Femur (tissue), 1 donor: ENCODE data around the gene LCN12.
"Not testable (repeated sequence)": the region's sequence is repeated elsewhere in the genome, so short reads cannot be mapped to it uniquely, and the experiment has no call there.

ENCODE experiments used
- DNase-seq: peaks from one replicate; pipeline ENCODE4 v3.0.0-alpha.2; 2017

LCN12 gene

GRCh38 chr9:136991993-136992818, 40.1 kb downstream of the LCN12 start, which contains the start of gene PAXX:
Gene PAXX (plus strand): TSS chr9:136992422. CDS start chr9:136992444, 22 bp downstream.
- DNase-seq: peak; percentile 93

DNA sequence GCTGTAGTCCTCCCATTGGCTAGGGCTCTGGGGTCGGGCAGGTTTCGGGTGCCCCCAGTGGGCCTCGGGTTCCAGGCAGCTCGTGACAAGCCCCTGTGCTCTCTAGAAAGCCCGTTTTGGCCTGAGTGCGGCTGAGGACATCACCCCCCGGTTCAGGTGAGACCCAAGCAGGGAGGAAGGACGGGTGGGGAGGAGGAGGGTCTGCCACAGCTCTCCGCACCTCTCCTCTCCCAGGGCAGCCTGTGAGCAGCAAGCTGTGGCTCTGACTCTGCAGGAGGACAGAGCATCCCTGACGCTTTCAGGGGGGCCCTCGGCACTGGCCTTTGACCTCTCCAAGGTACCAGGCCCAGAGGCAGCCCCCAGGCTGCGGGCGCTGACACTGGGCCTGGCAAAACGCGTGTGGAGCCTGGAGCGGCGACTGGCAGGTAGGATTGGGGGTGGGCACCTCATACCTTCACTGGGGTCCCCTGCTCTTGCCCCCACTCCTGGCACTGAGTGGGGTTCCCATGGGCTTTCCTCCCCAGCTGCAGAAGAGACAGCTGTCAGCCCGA, 40.8 kb downstream of the LCN12 start:
- no peak for DNase-seq

DNA sequence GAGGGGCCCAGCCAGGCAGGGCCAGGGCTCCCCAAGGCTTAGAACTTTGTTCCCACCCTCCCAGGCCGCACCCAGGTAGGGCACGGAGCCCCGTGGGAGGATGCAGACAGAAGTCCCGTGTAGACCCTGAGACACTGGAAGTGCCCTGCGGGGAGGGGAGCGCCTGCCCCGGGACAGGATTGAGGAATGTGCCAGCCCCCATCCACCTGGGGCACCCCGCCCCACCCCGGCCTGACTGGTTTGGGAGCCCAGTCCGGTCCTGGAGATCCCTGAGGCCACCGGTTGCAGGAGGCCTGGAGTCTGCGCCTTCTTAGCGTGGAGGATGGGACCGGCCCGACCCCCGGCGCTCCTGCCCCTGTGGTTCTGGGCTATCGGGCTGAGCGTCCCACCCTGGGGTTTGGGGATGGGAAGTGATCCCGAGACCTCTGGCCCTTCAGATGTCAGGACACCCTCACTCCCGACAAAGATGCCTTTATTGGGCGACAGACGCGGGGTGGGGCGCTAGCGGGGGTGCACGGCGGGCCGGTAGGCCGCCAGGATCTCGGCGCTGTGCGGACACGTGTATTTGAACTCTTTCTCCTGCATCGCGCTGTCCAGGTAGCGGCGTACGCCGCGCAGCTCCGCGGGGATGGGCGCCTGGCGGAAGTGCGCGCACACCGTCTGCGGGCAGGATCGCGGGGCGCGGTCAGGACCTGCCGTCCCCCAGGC, 42.3 kb downstream of the LCN12 start:
- no peak for DNase-seq

- DNase-seq: no peak
Measured at GRCh38 chr9:136994888-136995230, 42.8 kb downstream of the LCN12 start.

DNA sequence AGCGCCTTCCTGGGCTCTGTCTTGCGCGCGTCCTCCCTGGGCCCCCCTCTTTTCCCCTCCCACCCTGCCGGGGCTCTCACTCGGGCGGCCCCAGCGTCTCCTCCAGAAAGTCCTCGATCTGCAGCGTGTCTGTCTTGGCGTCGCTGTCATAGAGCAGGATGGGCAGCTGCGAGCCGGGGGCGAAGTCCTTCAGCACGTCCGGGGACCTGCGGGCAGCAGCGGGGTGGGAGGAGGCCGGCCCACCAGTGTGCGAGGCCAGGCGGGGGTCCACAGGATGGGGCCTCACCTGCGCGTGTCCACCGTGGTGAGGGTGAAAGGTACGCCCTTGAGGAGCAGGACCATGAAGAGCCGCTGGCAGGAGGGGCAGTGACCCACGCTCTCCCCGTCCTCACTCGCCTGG, 43.3 kb downstream of the LCN12 start:
- no peak for DNase-seq

DNA sequence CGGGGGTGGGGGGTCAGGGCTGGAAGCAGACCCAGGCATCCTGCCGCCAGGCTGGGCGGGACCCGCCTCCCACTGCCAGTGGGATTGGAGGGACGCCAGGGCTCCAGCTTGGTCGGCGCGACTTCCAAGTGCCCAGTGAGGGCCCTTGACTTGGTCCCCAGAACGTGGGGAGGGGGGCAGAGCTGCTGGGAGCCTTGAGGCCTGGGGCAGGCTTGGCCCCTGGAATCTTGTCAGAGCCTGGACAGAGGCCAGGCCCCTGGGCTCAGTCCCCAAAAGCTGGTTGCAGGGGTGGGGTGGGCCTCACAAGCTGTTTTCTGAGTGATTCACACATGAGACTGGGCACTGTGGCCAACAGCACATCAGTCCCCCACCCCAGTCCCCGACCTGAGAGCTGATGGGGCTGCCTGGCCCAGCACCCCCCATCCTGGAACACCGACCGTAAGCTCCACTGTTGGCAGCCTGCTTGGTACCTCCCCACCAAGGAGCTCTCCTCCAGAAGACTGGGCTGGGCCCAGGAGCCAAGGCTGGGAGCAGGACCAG, 43.8 kb downstream of the LCN12 start:
- peak; percentile 63 for DNase-seq

DNA sequence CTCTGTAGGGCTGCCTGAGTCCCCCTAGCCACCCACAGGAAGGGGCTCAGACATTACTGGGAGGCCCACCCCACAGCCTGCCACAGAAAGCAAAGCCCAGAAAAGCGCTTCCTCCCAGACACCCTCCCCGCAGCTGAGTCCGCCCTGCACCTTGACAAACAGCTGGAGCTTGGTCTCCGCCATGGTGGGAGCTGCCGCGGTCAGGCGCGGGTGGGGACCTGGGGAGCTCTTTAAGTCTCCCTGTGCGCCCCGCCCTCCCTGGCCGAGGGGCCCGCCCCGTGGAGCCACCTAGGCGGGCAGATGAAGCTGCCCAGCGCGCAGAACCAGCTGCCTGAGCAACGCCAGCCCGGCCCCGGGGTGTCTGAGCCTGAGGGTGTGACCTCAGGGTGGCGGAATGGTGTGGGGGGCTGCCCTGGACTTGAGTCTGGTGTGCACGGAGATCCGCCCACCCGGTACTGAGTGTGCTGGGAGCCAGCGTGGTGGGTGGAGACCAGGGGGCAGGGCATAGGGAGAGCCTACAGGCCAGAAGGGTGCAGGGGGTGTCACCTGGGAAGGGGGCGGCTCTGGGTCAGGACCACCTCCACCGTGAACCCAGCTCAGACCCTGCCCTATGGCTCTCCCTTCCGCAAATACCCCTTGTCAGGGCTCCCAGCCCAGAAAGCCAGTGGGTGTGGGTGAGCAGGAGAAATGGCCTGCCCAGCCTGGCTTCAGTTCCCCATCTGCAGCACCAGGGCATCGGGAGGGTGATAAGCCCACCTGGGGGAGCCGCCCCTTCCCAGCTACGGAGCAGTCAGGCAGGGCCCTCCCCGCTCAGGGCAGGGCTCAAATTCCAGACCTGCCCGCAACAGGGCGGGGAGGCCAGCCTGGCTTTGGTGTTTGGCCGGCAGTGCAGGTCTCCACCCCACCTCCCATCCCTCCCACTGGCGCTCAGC, 44.6 kb downstream of the LCN12 start, which contains the start of gene CLIC3:
Gene CLIC3 (minus strand): TSS at position 208 of the 932 bp plus-strand sequence. CDS start 25 bp downstream, at position 183.
- DNase-seq: no peak

DNA sequence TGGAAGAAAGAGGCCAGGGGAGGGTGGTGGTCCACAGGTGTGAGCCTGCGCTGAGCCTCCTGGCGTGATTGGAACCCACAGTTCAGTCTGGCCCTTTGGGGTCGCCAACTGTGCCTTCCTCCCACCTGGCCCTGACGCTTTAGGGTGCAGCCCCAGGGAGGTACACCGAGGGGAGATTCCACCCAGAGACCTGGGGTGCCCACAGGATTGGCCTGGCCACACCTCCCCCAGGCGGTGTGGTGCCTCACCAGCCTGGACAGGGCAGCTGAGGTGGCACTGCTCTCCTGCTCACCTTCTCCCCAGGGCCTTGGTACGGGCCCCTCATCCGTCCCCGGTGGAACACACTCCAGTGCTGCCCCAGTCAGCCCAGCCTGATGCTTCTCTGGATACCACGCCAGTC, 45.3 kb downstream of the LCN12 start:
- DNase-seq: no peak

- no peak for DNase-seq
Measured at GRCh38 chr9:136997830-136998234, 45.8 kb downstream of the LCN12 start.

DNA sequence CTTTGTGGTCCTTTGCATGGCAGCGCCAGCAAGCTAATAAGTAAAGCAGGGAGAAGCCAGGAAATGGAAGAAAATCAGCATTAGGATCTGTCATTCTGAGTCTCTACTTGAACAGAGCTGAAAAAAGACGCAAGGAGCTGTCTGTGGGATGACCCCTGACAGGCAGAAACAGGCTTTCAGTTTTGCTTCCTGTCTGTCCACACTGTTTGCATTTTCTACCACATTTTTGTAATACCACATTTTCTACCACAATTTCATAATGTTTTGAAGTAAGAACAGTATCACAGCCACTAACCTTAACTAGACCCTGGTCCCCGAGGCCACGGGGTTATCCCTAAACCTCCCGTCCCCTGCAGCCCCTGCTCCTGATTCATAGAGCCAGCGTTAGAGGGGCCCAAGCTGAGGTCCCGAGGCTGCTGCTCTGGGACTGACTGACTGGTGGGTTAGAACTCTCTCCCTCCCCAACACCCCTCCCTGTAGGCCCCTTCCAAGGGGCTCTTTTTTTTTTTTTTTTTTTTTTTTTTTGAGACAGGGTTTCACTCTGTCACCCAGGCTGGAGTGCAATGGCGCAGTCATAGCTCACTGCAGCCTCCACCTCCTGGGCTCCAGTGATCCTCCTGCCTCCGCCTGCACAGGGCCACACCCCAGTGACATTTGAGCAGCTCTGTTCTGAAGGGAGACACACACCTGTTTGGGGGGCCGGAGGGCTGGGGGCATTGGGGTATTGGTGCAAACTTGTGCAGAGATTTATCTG, 48.3 kb downstream of the LCN12 start:
- no peak for DNase-seq

GRCh38 chr9:137001857-137002645, 50.0 kb downstream of the LCN12 start:
- DNase-seq: no peak

- no peak for DNase-seq
Measured at GRCh38 chr9:137002646-137003041, 50.6 kb downstream of the LCN12 start.

- not testable (repeated sequence) for DNase-seq
Measured at GRCh38 chr9:137004285-137004684, 52.2 kb downstream of the LCN12 start.
